ENCODE data around the gene FRMD4A. TPM values are rescaled to one million over a fixed set of nuclear protein-coding genes. Genes with fewer than 3 reads are reported as not detected.

Gene FRMD4A
- total RNA-seq, 2 donors from 2014 or later: 22.3 to 22.4 TPM

GRCh38 chr10:13633689-13634088 lies 697.0 kb downstream of the FRMD4A start:
- DNase-seq: no peak
- Histone ChIP-seq H3K4me1 (ENCODE audit: control insufficient read depth, insufficient read depth, low read length) (no peaks in the 10 kb centered on the region), H3K4me3 (ENCODE audit: low read length) (no peak overlapping the region), H3K36me3 (ENCODE audit: control insufficient read depth, insufficient read depth, low read length) (peaks cover 8% of the 10 kb centered on the region), H3K9ac (ENCODE audit: extremely low read depth, low read length, poor library complexity, severe bottlenecking) (no peak overlapping the region), H3K27me3 (ENCODE audit: control insufficient read depth, insufficient read depth, low read length, poor library complexity, severe bottlenecking) (no peaks in the 10 kb centered on the region), H3K9me3 (ENCODE audit: control insufficient read depth, low read length) (no peaks in the 10 kb centered on the region), H3K27ac (ENCODE audit: low read depth, low read length) (peak overlapping the region; percentile 90)
- Mint-ChIP-seq H3K27me3 (ENCODE audit: insufficient read depth) (peaks cover 17% of the 10 kb centered on the region), H3K36me3 (ENCODE audit: low read depth) (peaks cover 32% of the 10 kb centered on the region), H3K27ac (no peak overlapping the region), H3K4me1 (peaks cover 23% of the 10 kb centered on the region), H3K4me3 (no peak overlapping the region), H3K9me3 (no peaks in the 10 kb centered on the region)
- 93% methylated on average over 6 to 7 of the region's 7 CpGs for WGBS, 2 experiments (ENCODE audit: insufficient coverage in 1 of 2, insufficient read length in 1 of 2)
- no peak for TF ChIP-seq CTCF (conservative IDR thresholded peaks at IDR 0.05)

- Histone ChIP-seq H3K27ac (ENCODE audit: low read depth, low read length) (peak overlapping the region; percentile 90), H3K4me1 (ENCODE audit: control insufficient read depth, insufficient read depth, low read length) (no peaks in the 10 kb centered on the region), H3K9me3 (ENCODE audit: control insufficient read depth, low read length) (no peaks in the 10 kb centered on the region), H3K9ac (ENCODE audit: extremely low read depth, low read length, poor library complexity, severe bottlenecking) (no peak overlapping the region), H3K27me3 (ENCODE audit: control insufficient read depth, insufficient read depth, low read length, poor library complexity, severe bottlenecking) (no peaks in the 10 kb centered on the region), H3K36me3 (ENCODE audit: control insufficient read depth, insufficient read depth, low read length) (peaks cover 8% of the 10 kb centered on the region), H3K4me3 (ENCODE audit: low read length) (no peak overlapping the region)
- H3K27me3 Mint-ChIP-seq (ENCODE audit: insufficient read depth): peaks cover 17% of the 10 kb centered on the region
- peaks cover 27% of the 10 kb centered on the region for H3K4me1 Mint-ChIP-seq
- no peak for DNase-seq
- no peak overlapping the region for H3K27ac Mint-ChIP-seq
- H3K36me3 Mint-ChIP-seq (ENCODE audit: low read depth): peaks cover 25% of the 10 kb centered on the region
- 91% methylated on average over 5 of the region's 5 CpGs for WGBS, 2 experiments (ENCODE audit: insufficient coverage in 1 of 2, insufficient read length in 1 of 2)
- H3K4me3 Mint-ChIP-seq: no peak overlapping the region
- TF ChIP-seq CTCF (conservative IDR thresholded peaks at IDR 0.05): no peak
- no peaks in the 10 kb centered on the region for H3K9me3 Mint-ChIP-seq
Measured at GRCh38 chr10:13632884-13633440, 697.8 kb downstream of the FRMD4A start.

GRCh38 chr10:13632440-13632839 lies 698.3 kb downstream of the FRMD4A start:
- Mint-ChIP-seq H3K27ac (no peak overlapping the region), H3K36me3 (ENCODE audit: low read depth) (peaks cover 21% of the 10 kb centered on the region), H3K4me3 (no peak overlapping the region), H3K27me3 (ENCODE audit: insufficient read depth) (peaks cover 17% of the 10 kb centered on the region), H3K4me1 (peaks cover 27% of the 10 kb centered on the region), H3K9me3 (no peaks in the 10 kb centered on the region)
- Histone ChIP-seq H3K27ac (ENCODE audit: low read depth, low read length) (peak overlapping the region; percentile 90), H3K9me3 (ENCODE audit: control insufficient read depth, low read length) (no peaks in the 10 kb centered on the region), H3K4me3 (ENCODE audit: low read length) (no peak overlapping the region), H3K27me3 (ENCODE audit: control insufficient read depth, insufficient read depth, low read length, poor library complexity, severe bottlenecking) (no peaks in the 10 kb centered on the region), H3K9ac (ENCODE audit: extremely low read depth, low read length, poor library complexity, severe bottlenecking) (no peak overlapping the region), H3K36me3 (ENCODE audit: control insufficient read depth, insufficient read depth, low read length) (peaks cover 8% of the 10 kb centered on the region), H3K4me1 (ENCODE audit: control insufficient read depth, insufficient read depth, low read length) (peaks cover 1% of the 10 kb centered on the region)
- no peak for DNase-seq
- TF ChIP-seq CTCF (conservative IDR thresholded peaks at IDR 0.05): no peak
- 97% methylated on average over 2 of the region's 3 CpGs; no CpG with 5 or more reads in 1 of the 2 experiments for WGBS, 2 experiments (ENCODE audit: insufficient coverage in 1 of 2, insufficient read length in 1 of 2)

Measured in endodermal cell (in vitro differentiated cells).